A549 (cell line): ENCODE data around the gene TRIM72.

ENCODE experiments used
- CHD2 ChIP-seq: fragments of 150-350 bp; IDR thresholded peaks from 2 replicates; pipeline ENCODE4 v1.6.1; 2014; ENCODE audit warnings: low read length; ENCODE audit not compliant: partially characterized antibody
- E2F6 ChIP-seq: IDR thresholded peaks from 2 replicates; pipeline ENCODE4 v1.6.1; 2012; ENCODE audit warnings: low read depth, borderline replicate concordance
- NFE2L2 ChIP-seq: fragments of 150-350 bp; conservative IDR thresholded peaks from 2 replicates; pipeline ENCODE4 v1.6.1; 2014; ENCODE audit warnings: low read length
- SMC3 ChIP-seq: fragments of >200 bp; sonication (Bioruptor Twin); formaldehyde crosslinking; IDR thresholded peaks from 3 replicates; pipeline ENCODE4 v1.6.1; 2018; ENCODE audit warnings: inconsistent platforms
- ZNF302 ChIP-seq: fragments of 250-450 bp; sonication (Bioruptor Pico); IDR thresholded peaks from 2 replicates; pipeline ENCODE4 v1.9.0; 2021; ENCODE audit warnings: inconsistent platforms, mild to moderate bottlenecking, moderate library complexity
- TF ChIP-seq, protein P1 (sequence below): fragments of >200 bp; sonication (Bioruptor Twin); formaldehyde crosslinking; IDR thresholded peaks from 3 replicates; pipeline ENCODE4 v1.5.1; 2016

DNA sequence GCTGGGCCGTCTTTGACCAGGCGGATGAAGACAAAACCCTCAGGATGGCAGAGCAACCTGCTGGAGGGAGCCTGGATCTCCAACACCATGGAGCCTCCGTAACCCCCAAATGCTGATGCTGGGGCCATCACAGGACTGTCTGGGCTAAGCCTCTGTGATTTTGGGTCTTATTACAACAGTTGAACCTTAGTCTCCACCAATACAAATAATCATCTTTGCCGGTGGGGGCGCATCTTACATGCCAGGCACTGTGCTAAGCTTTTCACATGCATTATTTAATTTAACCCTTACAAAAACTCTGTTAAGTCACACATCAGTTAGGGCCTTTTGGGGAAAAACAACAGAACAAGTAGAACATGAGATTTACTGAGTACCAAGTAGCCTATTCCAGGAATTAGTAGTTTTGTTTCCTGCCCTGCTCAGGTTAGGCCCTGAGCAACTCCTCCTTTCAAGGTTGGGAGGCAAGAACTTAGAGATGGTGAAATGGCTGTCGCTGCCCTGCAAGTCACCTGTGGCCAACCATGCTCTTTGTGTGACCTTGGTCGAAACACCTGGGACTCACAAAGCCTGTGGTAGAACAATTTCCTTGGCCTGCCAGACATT lies 37.0 kb downstream of the TRIM72 start:
- TF ChIP-seq, protein P1, sequence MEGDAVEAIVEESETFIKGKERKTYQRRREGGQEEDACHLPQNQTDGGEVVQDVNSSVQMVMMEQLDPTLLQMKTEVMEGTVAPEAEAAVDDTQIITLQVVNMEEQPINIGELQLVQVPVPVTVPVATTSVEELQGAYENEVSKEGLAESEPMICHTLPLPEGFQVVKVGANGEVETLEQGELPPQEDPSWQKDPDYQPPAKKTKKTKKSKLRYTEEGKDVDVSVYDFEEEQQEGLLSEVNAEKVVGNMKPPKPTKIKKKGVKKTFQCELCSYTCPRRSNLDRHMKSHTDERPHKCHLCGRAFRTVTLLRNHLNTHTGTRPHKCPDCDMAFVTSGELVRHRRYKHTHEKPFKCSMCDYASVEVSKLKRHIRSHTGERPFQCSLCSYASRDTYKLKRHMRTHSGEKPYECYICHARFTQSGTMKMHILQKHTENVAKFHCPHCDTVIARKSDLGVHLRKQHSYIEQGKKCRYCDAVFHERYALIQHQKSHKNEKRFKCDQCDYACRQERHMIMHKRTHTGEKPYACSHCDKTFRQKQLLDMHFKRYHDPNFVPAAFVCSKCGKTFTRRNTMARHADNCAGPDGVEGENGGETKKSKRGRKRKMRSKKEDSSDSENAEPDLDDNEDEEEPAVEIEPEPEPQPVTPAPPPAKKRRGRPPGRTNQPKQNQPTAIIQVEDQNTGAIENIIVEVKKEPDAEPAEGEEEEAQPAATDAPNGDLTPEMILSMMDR: no peak
- no peak for TF ChIP-seq CHD2
- TF ChIP-seq ZNF302 (CRISPR knock-in tag): no peak
- TF ChIP-seq E2F6: no peak
- TF ChIP-seq SMC3: no peak
- no peak for TF ChIP-seq NFE2L2
